Erythroblast (primary cell): ENCODE results near the gene SCNN1B.
"Not testable (repeated sequence)": the region's sequence is repeated elsewhere in the genome, so short reads cannot be mapped to it uniquely, and the experiment has no call there.

Source experiments
- DNase-seq, 2 experiments: peaks; one replicate each; lab custom pipeline; 2025; lab: John Stamatoyannopoulos, UW
- GATA1 ChIP-seq: IDR thresholded peaks from 2 replicates; pipeline ENCODE4 v1.6.1; 2011; ENCODE audit warnings: low read depth, mild to moderate bottlenecking, control low read depth, low read length, moderate library complexity
- POLR2A ChIP-seq: IDR thresholded peaks from 2 replicates; pipeline ENCODE4 v1.6.1; 2011; ENCODE audit warnings: mild to moderate bottlenecking, low read length

Gene SCNN1B

DNA sequence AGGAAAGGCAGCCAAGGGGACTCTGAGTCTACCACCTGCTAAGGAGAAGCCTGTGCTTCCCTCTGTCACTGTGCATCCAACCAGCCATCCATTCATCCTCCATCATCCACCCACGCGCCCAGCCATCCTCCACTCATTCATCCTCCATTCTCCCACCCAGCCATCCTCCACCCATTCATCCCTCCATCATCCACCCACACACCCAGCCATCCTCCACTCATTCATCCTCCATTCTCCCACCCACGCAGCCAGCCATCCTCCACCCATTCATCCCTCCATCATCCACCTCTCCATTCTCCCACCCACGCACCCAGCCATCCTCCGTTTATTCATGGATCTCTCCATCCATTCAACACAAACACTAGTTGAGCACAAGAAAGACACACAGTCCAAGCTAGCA, 76.8 kb downstream of the SCNN1B start:
- no peak for DNase-seq
- no peak for TF ChIP-seq POLR2A
- TF ChIP-seq GATA1 = no peak

DNA sequence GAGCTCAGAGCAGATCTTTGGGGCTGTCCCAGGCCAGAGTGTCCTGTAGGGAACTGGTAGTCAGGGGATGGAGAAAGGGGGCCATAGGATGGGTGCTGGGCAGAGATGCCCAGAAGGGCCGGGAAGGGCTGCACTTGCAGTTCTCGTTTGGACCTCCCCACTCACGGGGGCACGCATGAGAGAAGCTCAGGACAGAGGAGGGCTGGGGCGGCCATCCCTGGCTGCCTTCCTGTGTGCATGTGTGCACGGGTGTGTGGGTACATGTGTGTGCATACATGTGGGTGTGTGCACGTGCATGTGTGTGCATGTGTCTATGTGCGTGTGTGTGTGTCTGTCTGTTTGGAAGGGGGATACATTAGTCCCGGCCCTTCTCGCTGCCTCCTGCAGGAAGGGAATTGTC, 77.6 kb downstream of the SCNN1B start:
- TF ChIP-seq GATA1 (no peak), POLR2A (no peak)
- no peak for DNase-seq

DNA sequence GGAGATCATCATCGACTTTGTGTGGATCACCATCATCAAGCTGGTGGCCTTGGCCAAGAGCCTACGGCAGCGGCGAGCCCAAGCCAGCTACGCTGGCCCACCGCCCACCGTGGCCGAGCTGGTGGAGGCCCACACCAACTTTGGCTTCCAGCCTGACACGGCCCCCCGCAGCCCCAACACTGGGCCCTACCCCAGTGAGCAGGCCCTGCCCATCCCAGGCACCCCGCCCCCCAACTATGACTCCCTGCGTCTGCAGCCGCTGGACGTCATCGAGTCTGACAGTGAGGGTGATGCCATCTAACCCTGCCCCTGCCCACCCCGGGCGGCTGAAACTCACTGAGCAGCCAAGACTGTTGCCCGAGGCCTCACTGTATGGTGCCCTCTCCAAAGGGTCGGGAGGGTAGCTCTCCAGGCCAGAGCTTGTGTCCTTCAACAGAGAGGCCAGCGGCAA, 78.4 kb downstream of the SCNN1B start:
- no peak for TF ChIP-seq POLR2A
- no peak for TF ChIP-seq GATA1

DNA sequence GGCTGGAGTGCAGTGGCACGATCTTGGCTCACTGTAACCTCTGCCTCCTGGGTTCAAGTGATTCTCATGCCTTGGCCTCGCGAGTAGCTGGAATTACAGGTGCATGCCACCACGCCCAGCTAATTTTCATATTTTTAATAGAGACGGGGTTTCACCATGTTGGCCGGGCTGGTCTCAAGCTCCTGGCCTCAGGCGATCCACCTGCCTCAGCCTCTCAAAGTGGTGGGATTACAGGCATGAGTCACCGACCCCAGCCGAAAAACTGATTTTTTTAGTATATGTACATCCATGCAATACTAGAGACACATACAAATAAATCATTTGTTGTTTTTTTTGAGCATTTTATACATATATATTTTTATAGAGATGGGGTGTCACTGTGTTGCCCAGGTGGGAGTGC, 79.6 kb downstream of the SCNN1B start:
- DNase-seq = not testable (repeated sequence)

More for the DNA sequence above, 78.4 kb downstream of the SCNN1B start:
- no peak for DNase-seq

DNA sequence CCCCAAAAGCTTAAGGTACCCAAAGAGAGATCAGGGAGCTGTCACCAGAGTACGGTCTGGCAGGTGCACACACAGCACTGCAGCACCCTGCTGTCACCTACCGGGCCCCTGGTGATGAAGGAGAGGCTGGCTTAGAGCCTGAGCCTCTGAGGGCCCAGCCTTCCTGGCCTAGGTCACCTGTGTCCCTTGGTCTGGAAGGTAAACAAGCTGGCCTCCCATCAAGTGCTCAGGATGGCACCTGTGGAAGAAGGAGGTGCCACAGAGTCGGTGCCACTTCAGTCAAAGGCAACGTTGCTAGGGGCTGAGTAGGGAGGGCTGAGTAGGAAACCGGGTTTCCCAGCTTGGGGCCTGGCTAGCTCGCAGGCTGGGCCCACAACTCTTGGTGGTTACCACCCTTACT, 80.2 kb downstream of the SCNN1B start:
- TF ChIP-seq GATA1 (no peak), POLR2A (no peak)
- DNase-seq = no peak

DNA sequence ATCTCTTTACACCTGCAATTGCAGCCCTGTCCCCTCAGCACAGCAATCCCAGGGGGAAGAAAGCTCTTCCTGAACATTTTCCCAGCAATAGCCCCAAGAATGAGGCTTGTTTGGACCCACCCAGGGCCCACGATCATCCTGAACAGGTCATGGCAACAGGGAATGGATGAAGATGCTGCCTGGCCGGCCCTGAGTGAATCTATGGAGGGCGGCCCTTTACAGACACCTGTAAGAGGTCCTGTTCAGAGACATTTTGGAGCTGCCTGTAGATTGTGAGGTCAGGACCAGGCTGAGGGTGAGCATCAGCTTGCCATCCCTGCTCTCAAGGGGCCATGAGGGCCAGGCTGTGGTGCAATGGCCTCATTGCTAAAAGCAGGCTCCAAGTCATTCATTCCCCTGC, 81.8 kb downstream of the SCNN1B start:
- TF ChIP-seq POLR2A (no peak), GATA1 (no peak)
- DNase-seq = no peak

DNA sequence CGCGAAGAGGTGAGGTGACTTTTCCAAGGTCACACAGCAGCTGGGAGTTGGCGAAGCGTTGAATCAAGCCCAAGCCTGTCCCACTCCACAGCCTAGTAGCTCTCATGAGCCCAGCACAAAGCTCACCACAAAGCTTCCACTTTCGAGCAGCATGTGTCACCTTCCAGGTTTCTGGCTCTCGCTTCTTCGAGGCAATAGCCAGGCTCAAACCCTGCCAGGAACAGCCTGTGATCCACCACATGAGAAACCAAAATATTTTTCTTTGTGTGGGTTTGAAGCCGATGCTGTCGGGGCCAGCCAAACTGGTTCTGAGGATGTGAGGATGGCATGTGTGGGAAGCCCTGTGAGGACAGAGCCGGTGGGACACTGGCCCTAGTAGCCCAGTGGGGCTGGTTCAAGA, 82.8 kb downstream of the SCNN1B start:
- DNase-seq = no peak
- no peak for TF ChIP-seq POLR2A
- TF ChIP-seq GATA1 = no peak

DNA sequence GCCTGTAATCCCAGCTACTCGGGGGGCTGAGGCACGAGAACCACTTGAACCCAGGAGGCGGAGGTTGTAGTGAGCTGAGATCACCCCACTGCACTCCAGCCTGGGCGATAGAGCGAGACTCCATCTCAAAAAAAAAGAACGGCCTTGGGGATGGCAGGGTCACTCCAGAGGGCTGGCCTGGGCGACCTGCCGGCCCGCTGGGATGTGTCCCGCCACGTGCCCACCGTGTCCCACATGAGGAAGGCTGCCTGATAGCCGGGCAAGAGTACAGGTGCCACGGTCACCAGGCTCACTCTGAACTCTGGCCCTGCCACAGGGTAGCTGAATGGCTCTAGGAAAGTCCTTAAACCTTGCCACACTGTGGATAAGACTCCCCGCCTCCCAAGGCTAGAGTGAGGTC, 83.3 kb downstream of the SCNN1B start:
- DNase-seq = no peak
- TF ChIP-seq POLR2A (no peak), GATA1 (no peak)

DNA sequence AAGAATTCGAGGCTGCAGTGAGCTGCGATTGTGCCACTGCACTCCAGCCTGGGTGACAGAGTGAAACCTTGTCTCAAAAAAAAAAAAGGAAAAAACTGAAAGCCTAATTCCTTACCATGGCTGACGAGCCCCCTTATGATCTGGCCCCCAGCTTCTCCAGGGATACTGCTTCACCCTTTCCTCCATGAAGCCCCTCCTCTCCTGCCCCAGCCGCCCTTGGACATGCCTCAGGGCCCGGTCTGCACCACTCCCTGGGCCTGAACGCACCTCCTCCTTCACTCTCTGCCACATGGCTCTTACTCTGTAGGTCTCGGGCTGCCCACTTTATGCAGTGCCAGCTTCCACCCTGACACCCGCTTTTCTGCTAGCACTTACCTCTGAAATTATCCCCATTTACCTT, 85.6 kb downstream of the SCNN1B start:
- no peak for DNase-seq
- TF ChIP-seq GATA1 = no peak
- TF ChIP-seq POLR2A = no peak

DNA sequence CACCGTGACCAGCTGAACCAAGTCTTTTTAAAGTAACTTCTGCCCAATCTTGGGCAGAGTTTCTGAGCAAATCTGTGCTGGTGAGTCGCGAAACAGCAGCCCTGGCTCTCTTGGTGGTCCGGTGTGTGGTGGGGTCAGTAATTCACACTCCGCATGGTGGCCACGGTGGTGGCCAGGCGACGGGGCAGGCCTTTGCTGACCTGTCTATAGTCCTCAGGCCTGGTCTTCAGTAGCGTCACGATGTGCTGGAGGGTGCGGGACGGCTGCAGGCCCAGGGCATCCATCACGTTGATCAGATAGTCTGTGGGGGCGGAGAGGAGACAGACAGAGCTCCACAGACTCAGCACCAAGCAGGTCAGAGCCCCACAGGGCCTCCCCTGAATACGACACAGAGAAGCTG, 86.7 kb downstream of the SCNN1B start:
- no peak for DNase-seq
- TF ChIP-seq GATA1 = no peak
- TF ChIP-seq POLR2A = no peak

DNA sequence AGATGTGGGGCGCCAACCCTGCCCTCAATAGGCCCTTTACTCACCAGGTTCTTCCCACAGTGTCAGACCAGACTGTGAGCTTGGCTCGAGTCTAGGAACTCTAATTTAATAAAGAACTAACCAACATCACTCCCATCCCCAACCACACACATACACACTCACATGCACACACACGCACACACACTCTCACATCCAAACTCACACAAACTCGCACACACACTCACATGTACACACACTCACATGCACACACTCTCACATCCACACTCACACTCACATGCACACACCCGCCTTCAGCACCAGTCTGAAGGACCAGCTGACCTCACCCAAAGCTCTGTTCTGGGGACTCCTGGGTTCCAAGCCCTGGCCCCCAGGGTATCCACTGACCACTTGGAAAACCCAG, 87.1 kb downstream of the SCNN1B start:
- no peak for DNase-seq
- TF ChIP-seq GATA1 (no peak), POLR2A (no peak)

DNA sequence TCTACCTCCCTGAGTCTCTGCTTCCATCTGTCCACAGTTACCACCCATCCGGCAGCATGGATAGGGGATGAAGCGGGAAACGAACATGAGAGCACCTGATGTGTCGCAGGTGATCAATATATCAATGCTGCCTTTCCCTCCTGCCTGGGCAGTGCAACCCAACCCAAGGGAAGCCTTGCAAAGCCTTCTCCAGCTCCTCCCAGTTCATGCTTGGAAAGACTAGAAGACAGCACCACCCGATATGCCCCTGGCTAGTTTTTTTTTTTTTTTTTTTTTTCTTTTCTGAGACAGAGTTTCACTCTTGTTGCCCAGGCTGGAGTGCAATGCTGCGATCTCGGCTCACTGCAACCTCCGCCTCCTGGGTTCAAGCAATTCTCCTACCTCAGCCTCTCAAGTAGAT, 87.8 kb downstream of the SCNN1B start:
- not testable (repeated sequence) for DNase-seq

DNA sequence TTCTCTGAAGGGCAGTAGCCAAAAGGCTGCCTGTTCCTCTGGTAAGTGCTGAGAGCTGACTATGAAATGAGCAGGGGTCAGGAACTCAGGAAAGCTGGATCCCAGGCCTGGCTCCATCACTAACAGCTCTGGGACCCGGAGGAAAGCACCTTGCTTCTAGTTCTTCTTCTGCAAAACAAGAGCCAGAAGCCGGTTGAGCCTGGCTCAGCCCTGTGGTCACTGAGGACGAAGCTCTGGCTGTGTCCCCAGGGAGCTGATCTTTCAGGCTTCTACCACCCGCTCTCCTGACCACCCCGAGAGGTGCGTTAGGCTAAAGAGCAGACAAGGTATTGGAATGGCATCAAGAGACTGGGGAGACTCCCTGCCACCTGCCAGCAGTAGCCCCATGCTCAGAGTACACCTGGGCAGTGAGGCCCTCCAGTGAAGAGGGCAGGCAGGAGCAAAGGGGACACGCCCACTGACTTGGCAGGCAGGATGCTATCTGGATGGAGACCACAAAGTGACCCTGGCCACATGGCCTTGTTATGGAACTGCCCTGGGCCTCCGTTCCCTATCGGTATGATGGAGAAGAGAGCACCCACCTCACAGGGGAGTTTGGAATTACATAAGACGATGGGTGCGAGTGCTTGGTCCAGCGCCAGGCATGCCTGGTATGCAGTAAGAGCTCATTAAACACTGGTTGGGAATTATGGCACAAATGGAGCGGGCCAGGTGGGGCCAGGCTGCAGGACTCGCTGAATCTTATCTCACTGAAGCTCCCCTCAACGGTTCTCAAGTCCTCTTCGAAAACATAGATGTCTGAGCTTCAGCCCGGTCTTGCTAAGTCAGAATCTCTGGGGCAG, 89.5 kb downstream of the SCNN1B start:
- TF ChIP-seq GATA1 (no peak), POLR2A (no peak)
- no peak for DNase-seq

DNA sequence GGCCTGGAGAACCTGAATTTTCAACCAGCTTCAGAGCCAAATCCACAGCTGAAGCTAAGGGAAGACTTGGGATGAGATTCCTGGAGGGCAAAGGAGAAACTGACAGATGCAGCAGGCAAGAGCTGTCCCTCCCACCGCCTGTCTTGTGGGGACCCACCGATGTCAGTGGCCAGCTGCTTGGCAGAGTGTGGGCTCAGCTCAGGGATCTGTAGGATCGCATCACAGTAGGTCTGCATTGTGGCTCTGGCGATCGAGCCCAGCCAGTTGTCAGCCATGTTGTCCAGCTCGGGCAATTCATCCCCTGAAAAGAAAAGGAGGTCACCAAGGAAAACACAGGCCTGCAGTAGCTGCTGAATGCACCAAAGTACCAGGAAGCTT, 90.1 kb downstream of the SCNN1B start:
- TF ChIP-seq POLR2A (no peak), GATA1 (no peak)

DNA sequence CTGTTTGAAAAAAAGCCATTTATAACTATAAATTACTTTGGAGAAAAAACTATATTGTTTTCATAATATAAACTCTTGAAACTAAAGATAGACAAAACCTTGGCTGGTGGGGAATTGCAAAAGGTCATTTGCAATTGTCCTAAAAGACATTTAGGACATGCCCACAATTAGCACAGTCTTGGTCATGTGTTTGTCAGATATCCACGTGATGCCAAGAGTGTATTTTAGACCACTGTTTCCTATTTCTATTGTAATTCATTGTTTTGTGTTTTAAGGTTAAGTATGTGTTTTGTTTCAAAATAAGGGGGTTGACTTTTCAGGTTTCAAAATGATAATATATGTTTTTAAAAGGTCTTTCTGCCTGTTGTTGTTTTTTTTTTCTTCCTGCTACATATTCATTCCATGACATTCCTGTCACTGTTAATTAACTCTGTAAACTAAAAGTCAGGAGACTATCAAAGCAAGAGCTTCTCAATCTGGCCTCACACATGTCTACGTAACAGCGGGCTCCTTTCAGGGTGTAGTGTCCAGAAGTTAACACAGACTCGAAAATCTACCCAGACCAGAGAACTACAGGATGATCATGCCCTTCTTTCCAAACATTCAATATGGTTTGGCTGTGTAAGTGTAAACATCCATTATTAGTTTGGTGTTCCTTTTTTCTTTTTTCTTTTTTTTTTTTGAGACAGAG, 92.2 kb downstream of the SCNN1B start:
- TF ChIP-seq GATA1 (no peak), POLR2A (no peak)
- DNase-seq = no peak

More for the DNA sequence above, 90.1 kb downstream of the SCNN1B start:
- DNase-seq = no peak

DNA sequence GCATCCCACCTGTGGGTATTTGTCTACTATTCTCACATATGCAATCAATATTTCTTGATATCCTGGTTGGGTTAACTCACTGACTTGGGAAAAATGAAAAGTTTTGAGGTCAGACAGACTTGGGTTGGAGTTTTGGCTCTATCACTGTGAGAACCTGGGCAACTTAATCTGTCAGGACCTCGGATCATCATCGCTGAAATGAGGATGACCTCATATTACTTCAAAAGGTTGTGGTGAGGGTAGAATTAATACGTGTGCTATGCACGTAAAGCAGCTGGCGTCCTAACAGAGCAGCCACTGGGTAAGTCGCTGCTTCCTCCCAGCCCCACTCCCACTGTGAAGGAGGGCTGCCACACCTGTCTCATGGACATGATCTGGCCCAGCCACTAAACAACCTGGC, 93.6 kb downstream of the SCNN1B start:
- TF ChIP-seq POLR2A (no peak), GATA1 (no peak)
- DNase-seq = no peak
